CD4-positive, alpha-beta T cell treated with Interferon alpha-2 for 1 hour (primary cell): ENCODE measurements around the gene TBC1D1.

Experiments used
- DNase-seq, 2 donors: peaks; one replicate each; pipeline ENCODE4 v3.0.0-alpha.2; 2020 to 2022

The TBC1D1 gene

DNA sequence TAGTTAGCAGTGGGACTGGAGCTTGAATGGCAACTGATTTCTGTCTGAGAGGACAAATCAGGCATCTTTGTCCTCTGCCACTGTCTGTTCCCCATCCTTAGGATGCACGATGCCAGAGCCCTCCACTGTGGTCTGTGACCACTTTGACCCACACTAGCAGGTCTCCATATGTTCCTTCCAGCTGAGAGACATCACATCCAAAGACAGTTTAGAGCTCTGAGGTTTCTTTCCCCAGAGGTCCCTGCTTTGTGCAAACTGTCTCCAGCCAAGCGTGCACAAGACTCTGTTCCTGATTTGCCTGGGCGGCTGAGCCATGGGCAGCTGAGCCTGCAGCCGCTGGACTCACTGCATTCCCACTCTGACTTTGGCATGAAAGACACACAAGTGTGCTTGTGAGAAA, 167.3 kb downstream of the TBC1D1 start:
- DNase-seq, result no peak

DNA sequence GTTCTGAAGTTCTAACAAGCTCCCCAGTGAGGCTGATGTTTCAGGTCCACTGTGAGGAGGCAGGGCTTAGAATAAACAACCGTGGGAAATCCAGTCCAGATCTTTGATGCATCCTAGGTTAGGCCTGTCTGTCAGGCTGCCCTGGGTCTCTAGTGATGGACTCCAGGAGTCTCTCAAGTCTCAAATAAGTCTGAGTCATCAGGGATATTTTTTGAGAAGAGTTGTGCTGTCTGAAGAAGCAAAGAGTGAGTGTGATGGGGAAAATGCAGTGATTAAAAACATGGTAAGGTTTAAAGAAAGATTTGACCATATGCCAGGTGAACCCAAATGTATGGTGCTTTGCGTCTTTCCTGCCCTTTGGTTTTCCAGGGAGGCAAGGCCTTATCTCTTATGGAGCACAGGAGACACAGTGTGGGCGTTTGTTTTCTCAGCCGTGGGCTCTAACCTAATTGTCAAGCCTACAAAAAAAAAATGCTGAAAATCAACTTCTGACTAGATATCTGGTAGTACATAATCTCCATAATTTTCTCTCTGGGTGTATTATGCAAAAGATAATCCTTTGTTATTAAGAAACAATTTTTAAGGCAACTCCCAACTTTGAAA, 170.0 kb downstream of the TBC1D1 start:
- DNase-seq, result no peak

DNA sequence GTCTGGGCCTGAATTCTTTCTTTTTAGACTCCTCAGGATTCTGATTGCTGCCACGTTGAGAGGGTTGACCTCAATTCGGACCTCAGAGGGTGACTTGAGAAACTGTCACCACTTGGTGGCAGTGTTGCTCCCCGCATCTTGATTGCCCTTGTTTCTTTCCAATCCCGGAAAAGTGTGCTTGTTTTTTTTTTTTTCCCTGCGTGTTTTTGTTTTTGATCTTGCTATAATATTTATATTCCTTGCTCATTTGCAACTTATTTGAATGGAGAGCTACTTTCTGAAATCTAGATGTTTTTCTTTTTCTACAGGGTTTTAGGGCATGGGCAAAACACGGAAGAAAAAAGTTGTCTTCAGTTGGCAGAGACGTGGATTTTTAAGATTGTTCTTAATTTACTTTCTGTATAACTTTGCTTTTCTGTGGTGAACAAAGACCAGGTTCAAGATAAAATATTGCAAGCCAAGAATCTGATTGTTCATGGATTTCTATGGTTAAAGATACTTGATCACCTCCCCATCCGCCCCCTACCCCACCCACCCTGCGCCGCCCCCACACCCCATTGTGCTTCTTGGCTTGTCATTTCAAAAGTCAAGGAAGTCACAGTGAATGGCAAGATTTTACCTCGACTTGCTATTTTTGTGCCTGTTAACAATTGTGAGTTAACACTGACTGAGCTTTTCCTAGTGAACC, 171.3 kb downstream of the TBC1D1 start:
- DNase-seq, result peak; percentile 55 to 68

DNA sequence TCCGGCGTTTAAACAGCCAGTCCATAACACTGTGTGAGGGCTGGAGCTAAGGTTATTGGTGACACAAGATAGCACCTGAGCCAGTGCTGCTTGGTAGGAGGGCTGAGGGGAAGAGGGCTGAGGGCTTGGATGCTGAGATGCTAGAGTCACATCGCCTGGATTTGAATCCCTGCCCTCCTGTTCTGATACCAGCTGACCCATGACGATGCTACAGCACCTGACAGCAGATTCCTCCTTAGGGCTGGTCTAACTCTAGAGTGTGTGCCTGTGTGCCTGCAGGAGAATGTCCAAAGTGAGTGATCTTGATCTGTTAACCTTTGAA, 171.9 kb downstream of the TBC1D1 start:
- no peak for DNase-seq

DNA sequence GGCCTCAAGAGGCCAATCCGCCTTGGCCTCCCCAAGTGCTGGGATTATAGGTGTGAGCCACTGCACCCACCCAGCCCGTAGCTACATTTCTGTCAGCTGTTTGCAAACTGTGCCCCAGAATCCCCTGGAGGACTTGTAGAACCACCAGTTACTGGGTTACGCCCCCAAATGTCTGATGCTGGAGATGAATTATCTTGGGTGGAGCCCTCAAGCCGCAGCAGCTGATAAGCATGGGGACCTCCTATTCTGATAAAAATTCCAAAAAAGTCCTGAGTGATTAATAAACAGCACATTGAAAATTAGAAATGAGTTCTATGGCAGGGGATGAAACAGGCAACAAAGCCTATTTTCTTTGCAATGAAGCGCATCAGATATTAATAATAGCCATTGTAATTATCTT, 174.3 kb downstream of the TBC1D1 start:
- no peak for DNase-seq

DNA sequence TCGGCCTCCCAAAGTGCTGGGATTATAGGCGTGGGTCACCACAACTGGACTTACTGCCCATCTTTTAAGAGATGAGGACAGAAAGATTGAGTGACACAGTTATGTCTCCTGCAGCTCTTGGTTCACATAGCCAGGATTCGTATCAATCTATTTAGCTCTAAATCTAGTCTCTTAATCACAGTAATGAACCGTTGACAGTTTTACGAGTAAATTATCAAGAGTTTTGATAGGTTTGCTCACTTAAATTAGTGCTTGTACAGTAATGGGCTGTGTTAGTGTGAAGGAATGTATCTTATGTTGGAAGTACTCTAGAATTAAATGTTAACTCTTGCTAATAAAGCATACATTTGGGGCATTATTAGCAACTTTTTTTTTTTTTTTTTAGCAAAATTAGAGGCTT, 175.0 kb downstream of the TBC1D1 start:
- DNase-seq, result no peak

DNA sequence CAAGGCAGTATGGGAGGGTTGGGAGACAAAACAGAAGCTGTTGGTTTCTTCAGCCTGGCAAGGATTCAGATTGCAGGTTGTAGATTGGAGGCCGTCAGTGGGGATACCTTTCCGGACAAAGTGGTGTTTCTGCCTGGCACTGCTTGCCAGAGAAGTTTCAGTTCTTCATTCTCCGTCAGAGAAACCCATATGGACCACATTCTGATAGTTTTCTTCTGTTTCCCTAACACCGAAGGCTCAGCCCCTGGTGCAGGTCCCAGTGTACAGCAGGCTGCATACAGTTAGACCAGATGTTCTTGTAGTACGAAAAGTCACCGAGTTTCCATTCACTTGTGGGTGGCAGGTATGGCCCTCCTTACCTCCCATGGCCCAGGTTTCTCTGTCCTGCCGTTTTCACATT, 176.6 kb downstream of the TBC1D1 start:
- DNase-seq, result no peak

DNA sequence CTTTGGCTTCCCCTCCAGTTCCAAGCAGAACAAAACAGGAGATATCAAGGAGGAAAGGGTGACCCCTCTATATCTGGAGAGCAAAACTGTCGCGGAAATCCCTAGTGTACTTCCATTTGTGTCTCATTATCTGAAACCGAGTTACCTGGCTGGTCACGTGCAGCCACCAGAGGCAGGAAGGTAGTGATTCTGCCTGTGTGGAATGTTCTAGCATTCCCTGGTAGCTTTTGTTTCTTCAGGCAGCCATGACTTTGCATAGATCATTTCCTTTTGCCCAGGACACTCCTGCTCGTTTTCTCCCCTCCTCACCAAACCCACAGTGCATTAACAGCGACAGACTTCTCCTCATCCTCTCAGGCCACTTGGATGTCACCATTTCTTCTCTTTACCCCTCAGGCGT, 177.2 kb downstream of the TBC1D1 start:
- DNase-seq, result no peak

DNA sequence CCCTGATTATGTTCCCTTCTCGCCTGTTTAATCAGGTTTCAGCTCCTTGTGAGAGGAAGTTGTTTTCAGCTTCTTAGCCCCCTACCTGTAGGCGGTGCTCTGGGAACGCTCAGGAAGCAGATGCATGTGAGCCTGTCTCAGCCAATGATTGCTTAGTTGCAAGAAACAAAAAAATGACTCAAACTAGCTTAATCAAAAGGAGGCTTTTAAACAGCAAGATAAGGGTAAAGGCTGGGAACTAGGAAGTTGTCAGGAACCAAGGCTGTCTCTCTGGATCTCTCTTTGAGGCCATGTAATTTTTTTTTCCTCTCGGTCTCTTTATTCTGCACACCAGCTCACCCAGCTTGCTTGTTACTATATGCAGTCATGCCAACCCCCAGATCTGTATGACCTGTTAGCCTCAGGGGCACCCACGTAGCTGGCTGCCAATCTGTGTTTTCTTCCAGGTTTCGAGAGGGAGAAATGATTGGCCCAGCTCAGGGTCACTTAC, 178.4 kb downstream of the TBC1D1 start:
- peak in 1 of 2 donors; percentile 46 for DNase-seq

DNA sequence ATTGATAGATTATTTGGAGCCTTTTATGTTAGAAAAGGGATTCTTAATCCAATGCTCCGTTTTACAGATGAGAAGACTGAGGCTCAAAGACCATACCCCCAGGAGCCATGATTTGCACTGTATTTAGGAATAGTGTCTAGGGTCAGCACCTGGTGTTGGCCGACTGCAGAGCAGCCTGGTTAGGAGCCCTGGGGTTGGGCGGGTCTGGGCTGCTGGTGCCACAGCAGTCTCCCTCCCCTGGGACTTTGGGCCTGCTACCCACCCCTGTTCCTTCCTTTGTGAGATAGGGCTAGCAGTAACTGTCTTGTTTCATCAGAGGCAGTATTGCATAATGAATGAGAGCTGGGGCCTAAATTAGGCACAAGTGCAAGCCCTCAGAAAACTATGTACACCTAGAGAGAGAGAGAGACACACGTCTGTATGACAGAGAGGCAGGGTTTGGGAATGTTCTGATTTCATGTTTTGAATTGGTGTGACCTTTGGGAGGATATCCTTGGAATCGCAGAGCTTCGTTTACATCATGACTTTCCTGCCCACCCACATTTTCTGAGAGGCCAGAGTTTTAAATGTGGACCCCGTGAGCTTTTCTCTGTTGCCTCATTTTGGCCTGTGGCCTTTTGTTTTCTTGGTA, 181.0 kb downstream of the TBC1D1 start:
- no peak for DNase-seq

DNA sequence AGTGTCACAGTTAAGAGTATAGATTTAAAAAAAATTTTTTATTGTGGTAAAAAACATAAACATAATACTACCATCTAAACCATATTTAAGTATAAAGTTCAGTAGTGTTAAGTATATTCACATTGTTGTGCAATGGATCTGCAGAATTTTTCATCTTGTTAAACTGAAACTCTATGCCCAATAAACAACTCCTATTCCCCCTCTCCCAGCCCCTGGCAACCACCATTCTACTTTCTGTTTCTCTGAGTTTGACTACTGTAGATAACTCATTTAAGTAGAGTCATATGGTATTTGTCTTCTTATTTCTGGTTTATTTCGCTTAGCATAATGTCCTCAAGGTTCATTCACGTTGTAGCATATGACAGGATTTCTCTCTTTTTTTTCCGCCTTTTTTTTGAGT, 181.7 kb downstream of the TBC1D1 start:
- no peak for DNase-seq

DNA sequence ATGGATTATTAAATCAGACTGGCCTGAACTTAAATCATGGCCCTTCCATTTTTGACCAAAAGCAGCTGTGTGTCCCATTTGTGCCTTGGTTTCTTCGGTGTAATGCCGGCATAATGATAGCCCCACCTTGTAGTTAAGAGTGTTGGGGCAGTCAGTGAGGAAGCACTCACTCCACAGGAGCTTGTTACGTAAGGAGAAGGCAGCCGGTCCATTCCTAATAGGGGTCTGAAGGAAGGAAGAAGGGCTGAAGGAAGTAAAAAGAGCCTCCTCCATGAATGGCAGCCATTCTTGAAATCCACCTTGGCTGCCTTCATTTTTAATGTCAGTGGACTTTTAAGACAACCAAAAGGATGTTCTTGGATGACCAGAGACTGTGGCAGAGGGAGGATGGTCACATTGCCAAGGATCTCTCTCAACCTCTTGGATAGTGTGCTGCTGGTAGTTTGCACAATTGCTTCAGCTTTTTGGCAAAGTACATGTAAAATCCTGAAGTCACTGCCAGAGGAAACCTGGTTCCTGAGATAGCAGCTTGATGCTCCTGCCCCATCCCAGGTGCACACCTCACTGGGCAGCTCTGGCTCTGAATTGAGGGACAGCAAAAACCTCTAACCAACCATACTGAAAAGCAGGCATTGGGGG, 182.8 kb downstream of the TBC1D1 start:
- DNase-seq, result no peak

DNA sequence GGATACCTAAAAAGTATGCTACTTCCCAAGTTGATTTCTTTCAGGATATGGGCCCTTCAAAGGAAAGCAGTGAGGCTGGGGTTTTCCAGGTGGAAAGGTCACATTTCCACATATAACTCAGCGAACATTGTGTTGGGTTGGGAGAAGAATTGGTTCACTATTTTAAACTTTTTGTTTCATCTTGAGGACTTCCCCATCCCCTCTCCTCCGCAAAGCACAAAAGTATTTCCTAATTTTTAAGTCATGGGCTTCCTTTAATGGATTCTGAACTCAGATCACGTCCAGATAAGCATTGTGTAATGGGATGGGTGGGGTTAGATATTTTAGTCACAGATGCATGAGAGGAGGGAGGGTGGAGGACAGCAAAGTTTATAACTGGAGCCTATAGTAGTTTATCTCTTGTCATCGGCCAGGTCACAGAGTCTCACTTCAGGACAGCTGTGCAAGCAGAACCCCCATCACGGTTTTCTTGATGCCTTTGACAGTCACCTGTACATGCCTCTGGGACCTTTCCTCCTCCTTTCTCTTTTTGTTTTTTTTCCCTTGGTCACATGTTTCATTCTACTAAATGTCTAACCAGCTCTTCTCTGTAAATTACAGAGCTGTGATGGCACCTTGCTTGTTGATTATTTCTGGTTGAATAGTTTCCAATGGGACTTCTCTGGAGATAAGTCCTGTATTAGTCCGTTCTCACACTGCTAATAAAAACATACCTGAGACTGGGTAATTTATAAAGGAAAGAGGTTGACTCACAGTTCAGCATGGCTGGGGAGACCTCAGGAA, 184.7 kb downstream of the TBC1D1 start:
- DNase-seq, result peak; percentile 27 to 37

DNA sequence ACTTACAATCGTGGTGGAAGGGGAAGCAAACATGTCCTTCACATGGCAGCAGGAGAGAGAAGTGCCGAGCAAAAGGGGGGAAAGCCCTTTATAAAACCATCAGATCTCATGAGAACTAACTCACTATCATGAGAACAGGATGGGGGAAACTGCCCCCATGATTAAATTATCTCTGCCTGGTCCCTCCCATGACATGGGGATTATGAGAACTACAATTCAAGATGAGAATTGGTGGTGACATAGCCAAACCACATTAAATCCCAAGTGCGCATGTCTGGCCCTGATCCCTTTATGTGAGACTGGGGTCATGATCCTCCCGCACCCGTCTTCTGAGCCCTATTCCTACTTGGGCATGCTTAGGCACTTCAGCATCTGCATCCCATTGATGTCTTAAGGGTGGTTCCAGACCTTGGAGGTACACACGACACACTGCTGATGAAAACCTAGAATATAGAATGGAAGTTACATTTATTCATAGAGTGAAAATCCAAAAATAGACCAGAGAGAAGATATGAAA, 185.3 kb downstream of the TBC1D1 start:
- DNase-seq, result no peak

DNA sequence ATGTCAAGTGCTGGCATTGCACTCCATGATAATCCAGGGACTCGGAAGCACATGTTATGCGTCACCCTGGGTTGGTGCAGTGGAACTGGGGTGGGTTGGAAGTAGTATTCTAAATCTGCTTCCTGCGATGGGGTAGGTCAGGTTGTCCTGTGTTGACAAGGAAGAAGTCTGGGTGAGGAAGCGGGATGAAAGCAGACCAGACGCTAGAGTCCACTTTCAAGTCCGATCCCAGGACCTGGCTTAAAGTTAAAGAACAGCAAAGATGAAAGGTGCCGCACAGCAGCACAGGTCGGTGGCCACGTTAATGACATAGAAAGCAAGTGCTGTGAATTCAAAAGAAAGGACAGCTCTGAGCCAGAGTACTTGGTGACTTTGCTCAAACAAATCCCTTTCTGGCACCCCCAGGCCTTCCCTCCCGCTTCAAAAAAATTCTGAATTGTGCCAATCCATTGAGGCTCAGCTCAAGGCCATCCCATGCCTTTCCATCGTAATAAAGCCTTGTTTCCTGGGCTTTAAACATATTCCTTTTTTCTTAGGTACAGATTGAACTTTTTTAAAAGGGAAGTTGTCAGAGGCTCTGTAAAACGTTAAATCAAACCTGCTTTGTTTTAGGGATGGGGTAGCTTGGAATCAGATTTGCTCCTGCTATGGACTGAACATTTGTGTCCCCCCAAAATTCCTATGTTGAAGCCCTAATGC, 187.1 kb downstream of the TBC1D1 start:
- no peak for DNase-seq

DNA sequence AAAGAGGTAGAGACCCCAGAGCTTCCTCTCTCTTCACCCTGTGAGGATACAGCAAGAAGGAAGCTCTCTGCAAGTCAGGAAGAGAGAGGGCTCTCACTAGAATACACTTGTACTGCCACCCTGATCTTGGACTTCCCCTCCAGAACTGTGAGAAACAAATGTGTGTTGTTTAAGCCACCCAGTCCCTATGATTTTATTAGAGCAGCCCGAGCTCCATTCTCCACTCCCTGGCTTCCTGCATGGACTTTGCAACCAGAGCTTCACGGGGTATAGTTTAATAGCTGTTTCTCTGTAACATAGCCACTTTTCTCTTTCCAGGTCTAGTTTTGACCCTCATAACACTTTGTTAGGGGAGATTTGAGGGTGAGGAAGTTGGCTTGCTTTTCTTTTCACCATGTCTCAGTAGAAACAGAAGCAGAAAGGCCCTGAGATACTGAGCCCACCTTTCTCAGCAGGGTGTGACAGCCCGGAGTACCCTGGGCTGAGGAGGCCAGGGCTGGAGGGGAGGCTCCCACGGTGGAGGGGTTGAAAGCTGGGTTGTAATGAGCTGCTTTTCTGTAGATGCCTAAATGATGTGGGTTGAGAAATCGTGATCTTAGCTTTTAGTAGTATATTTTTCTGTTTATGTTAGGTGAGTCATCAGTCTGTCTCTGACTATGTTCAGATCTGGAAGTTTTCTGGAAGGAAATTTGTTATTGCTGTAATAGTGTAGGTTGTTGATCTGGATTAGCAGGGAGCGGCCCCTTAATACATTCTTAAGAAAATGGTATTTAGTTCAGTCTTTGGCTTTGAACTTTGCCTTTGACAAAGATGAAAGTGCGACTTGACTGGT, 187.9 kb downstream of the TBC1D1 start:
- no peak for DNase-seq

DNA sequence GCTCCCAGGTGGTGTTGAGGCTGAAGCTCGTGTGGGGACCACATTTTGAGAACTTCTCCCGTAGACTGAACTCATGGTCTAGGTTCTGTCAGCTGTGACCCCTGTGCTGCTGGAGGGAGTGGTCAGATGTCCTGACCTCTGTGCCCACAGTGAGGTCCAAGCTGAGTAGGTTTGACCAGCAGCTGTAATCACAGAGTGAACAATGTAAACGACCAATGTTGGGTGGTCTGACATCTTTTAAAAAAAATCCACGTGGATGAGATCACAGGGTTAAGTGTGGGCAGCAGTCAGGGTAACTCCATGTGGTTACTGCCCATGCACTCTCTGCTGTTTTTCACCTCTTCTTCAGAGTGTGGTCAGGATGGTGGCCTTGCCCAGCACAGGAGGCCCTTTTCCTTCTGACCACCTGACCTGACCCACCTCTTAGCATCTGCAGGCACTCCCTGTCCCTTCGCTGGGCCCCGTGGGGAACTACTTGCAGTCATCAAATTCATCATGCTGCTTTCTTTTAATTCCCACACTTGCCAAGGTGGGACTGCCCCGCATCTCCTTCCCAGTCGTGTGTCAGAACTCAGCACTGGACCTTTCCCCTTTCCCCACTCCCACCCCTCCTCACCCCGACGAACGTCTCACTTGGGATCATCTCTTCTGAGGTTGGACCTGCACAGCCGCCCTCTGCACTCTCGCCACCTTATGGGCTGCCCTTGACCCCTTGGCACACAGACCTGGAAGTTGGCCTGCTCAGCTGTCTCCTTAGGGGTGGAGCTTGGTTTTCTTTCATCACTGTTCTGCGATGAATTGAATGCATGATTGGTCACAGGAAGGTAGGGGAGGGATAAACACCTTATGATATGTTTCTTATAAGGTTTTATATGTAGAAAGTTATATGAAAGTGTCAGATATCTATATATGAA, 189.4 kb downstream of the TBC1D1 start:
- DNase-seq, result no peak

DNA sequence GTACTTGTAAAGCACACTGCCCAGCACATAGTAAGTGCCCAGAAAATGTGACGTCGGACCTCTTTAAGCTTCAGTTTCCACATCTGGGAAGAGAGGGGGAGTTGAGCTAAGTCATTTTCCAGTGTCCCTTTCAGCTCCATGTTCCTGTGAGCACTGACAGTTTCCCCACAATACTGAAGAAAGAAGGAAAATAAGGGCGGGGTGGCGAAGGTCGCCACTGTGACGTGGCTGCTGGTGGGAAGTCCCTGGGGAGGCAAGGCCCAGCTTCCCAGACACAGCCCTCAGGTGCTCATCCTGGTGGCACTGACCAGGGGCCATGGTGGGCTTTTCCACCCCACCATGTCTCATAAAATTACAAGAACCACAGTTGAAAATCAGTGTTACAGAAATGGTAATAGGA, 191.1 kb downstream of the TBC1D1 start:
- no peak for DNase-seq

DNA sequence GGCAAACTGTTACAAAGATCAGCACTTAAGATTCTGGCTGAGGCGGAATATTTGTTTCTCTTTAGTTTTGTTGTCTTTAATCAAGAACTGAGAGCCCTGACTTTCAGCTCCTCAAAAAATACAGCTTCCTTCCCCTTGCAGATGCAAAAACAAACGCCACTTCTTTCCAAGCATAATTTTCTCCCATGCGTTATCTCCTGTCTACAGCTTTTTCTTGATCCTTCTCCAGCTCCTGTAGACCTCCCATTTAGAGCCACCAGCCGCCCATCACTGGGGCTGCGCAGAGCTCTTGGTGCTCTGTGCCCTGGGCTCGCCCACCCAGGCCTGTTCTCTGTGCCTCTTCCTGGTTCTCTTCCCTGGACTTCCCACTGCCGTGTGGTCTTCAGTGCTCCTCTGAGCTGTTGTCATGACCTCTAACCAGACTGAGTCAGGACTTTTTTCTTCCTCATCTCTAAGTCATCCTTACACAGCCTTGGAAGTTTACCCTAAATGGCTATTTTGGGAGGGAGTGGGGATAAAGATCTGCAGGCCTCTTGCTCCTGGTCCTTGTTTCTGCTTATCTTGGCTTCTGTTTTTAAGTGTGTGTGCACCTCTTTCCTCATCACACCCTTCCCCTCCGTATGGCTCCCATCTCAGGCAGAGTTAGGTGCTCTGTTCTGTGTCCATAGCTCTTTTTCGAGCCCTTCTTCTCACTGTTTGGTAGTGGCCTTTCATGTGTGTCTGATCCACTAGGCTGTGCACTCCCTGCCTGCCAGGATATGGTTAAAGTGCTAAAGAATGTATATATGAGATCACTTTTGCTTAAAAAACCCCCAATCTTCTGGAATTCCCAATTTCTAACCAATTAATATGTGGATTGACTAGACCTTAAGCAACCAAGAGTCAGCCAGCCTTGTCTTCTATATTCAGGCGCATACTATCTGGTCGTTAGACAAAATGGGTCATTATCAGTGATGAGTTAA, 191.8 kb downstream of the TBC1D1 start:
- no peak for DNase-seq
